Large intestine (tissue), 3 donors: Measurements from ENCODE around the gene PCBD2. TPM values are rescaled to one million over a fixed set of nuclear protein-coding genes. Genes with fewer than 3 reads are reported as not detected.
"Not testable (repeated sequence)": the region's sequence is repeated elsewhere in the genome, so short reads cannot be mapped to it uniquely, and the experiment has no call there.

Experiments used
- DNase-seq, 2 donors: peaks; one replicate each; pipeline versions ENCODE4 v3.0.0 to v3.0.0-alpha.2; 2013
- H3K27ac ChIP-seq: one replicate; pipeline ENCODE4 v1.5.1; 2013; ENCODE audit warnings: low read length
- H3K27me3 ChIP-seq: 2 replicates; pipeline ENCODE4 v1.6.1; 2013; ENCODE audit warnings: low read length; ENCODE audit not compliant: control insufficient read depth, insufficient read depth
- H3K36me3 ChIP-seq: 2 replicates; pipeline ENCODE4 v1.6.1; 2013; ENCODE audit warnings: low read length; ENCODE audit not compliant: control insufficient read depth, insufficient read depth
- H3K4me1 ChIP-seq: one replicate; pipeline ENCODE4 v1.6.1; 2013; ENCODE audit warnings: low read length; ENCODE audit not compliant: control insufficient read depth, insufficient read depth
- H3K4me3 ChIP-seq: one replicate; pipeline ENCODE4 v1.5.1; 2013; ENCODE audit warnings: low read length
- H3K9me3 ChIP-seq: one replicate; pipeline ENCODE4 v1.6.1; 2013; ENCODE audit warnings: mild to moderate bottlenecking, low read depth, low read length, moderate library complexity; ENCODE audit not compliant: control insufficient read depth
- WGBS: methylation state at CpG from one replicate; pipeline ENCODE4 v1.1.5; 2013; ENCODE audit warnings: low lambda C conversion rate; ENCODE audit not compliant: insufficient coverage; 5-methylcytosine and 5-hydroxymethylcytosine counted together
- polyA plus RNA-seq: library from polyadenylated mRNA; unstranded; fragments of 120-200 nt; gene quantifications from one replicate; pipeline ENCODE4 v1.2.1, GENCODE V29; 2013

PCBD2 gene
- polyA plus RNA-seq, 1 donor = 15.8 TPM

DNA sequence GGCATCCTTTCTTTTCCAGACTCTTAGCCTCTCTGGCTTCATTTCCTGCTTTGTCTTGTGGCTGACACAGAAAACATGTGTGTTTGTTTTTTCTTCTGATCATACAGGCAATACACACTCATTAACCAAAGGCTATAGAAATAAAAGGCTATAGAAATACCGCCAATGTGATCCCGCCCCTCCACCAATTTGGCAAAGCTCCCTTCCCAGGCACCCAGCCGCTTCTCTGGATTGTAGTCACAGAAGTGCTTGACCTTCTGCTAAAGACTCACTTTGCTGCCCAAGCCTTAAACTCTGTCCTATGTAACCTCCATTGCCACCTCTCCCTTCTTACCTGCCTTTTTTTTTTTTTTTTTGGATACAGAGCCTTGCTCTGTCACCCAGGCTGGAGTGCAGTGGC lies 25.5 kb upstream of the PCBD2 start:
- DNase-seq = no peak

GRCh38 chr5:134880937-134881336 lies 24.0 kb upstream of the PCBD2 start:
- not testable (repeated sequence) for H3K9me3 ChIP-seq, H3K27ac ChIP-seq, H3K27me3 ChIP-seq, DNase-seq, H3K4me3 ChIP-seq, H3K36me3 ChIP-seq, H3K4me1 ChIP-seq
- 75% methylated on average over 1 of the region's 3 CpGs for WGBS

More for the DNA sequence above, 25.5 kb upstream of the PCBD2 start:
- no peaks in the 10 kb centered on the region for H3K9me3 ChIP-seq
- peaks cover 5% of the 10 kb centered on the region for H3K4me1 ChIP-seq
- H3K27me3 ChIP-seq = no peaks in the 10 kb centered on the region
- no CpG with 5 or more reads among the region's 3 CpGs for WGBS
- no peak overlapping the region for H3K4me3 ChIP-seq
- peaks cover 6% of the 10 kb centered on the region for H3K36me3 ChIP-seq
- no peak overlapping the region for H3K27ac ChIP-seq

- WGBS = no CpG with 5 or more reads among the region's 30 CpGs
- H3K4me3 ChIP-seq, H3K9me3 ChIP-seq, H3K27ac ChIP-seq, DNase-seq, H3K4me1 ChIP-seq, H3K36me3 ChIP-seq, H3K27me3 ChIP-seq: not testable (repeated sequence)
Measured at GRCh38 chr5:134881711-134882110, 23.2 kb upstream of the PCBD2 start.

GRCh38 chr5:134887593-134888159 lies 17.3 kb upstream of the PCBD2 start:
- no CpG with 5 or more reads among the region's 14 CpGs for WGBS
- H3K9me3 ChIP-seq = no peaks in the 10 kb centered on the region
- no peak overlapping the region for H3K27ac ChIP-seq
- H3K4me1 ChIP-seq = no peaks in the 10 kb centered on the region
- DNase-seq = no peak
- H3K4me3 ChIP-seq = no peak overlapping the region
- H3K27me3 ChIP-seq = no peaks in the 10 kb centered on the region
- peaks cover 11% of the 10 kb centered on the region for H3K36me3 ChIP-seq

- WGBS = 100% methylated on average over 3 of the region's 8 CpGs
- no peaks in the 10 kb centered on the region for H3K9me3 ChIP-seq
- no peak overlapping the region for H3K4me3 ChIP-seq
- DNase-seq = no peak
- no peak overlapping the region for H3K27ac ChIP-seq
- H3K36me3 ChIP-seq = peaks cover 20% of the 10 kb centered on the region
- no peaks in the 10 kb centered on the region for H3K27me3 ChIP-seq
- H3K4me1 ChIP-seq = no peaks in the 10 kb centered on the region
Measured at GRCh38 chr5:134889335-134889734, 15.6 kb upstream of the PCBD2 start.

- no CpG with 5 or more reads among the region's 1 CpG for WGBS
- Histone ChIP-seq H3K36me3 (peaks cover 33% of the 10 kb centered on the region), H3K4me1 (no peaks in the 10 kb centered on the region), H3K27me3 (no peaks in the 10 kb centered on the region), H3K9me3 (no peaks in the 10 kb centered on the region), H3K4me3 (no peak overlapping the region), H3K27ac (no peak overlapping the region)
- no peak for DNase-seq
Measured at GRCh38 chr5:134891473-134891872, 13.5 kb upstream of the PCBD2 start.

- H3K4me1 ChIP-seq = no peaks in the 10 kb centered on the region
- H3K27me3 ChIP-seq = no peaks in the 10 kb centered on the region
- H3K4me3 ChIP-seq = no peak overlapping the region
- WGBS = no CpG with 5 or more reads among the region's 3 CpGs
- H3K27ac ChIP-seq = no peak overlapping the region
- peaks cover 33% of the 10 kb centered on the region for H3K36me3 ChIP-seq
- no peaks in the 10 kb centered on the region for H3K9me3 ChIP-seq
- DNase-seq = no peak
Measured at GRCh38 chr5:134892282-134892681, 12.6 kb upstream of the PCBD2 start.

GRCh38 chr5:134892926-134893325 lies 12.0 kb upstream of the PCBD2 start:
- Histone ChIP-seq H3K4me3 (no peak overlapping the region), H3K4me1 (no peaks in the 10 kb centered on the region), H3K27ac (no peak overlapping the region), H3K9me3 (no peaks in the 10 kb centered on the region), H3K36me3 (peaks cover 33% of the 10 kb centered on the region), H3K27me3 (no peaks in the 10 kb centered on the region)
- DNase-seq = no peak
- WGBS = 100% methylated on average over 2 of the region's 2 CpGs

GRCh38 chr5:134893748-134894505 lies 11.0 kb upstream of the PCBD2 start:
- Histone ChIP-seq H3K27ac (no peak overlapping the region), H3K27me3 (no peaks in the 10 kb centered on the region), H3K4me1 (no peaks in the 10 kb centered on the region), H3K4me3 (no peak overlapping the region), H3K9me3 (no peaks in the 10 kb centered on the region), H3K36me3 (peaks cover 31% of the 10 kb centered on the region)
- 95% methylated on average over 5 of the region's 7 CpGs for WGBS
- no peak for DNase-seq

- H3K27ac ChIP-seq = no peak overlapping the region
- H3K36me3 ChIP-seq = peaks cover 9% of the 10 kb centered on the region
- no peaks in the 10 kb centered on the region for H3K27me3 ChIP-seq
- no peaks in the 10 kb centered on the region for H3K4me1 ChIP-seq
- no peaks in the 10 kb centered on the region for H3K9me3 ChIP-seq
- 80% methylated on average over 2 of the region's 10 CpGs for WGBS
- H3K4me3 ChIP-seq = no peak overlapping the region
- DNase-seq = no peak
Measured at GRCh38 chr5:134902071-134902801, 2.7 kb upstream of the PCBD2 start.
